Raji (cell line): Measurements from ENCODE around the gene TPRG1L.

ENCODE experiments used
- POLR2A ChIP-seq: IDR thresholded peaks from 2 replicates; pipeline ENCODE4 v1.6.1; 2011; ENCODE audit warnings: low read depth, low read length, control low read depth; ENCODE audit not compliant: insufficient read depth

Gene TPRG1L

GRCh38 chr1:3671371-3672180 is 46.8 kb downstream of the TPRG1L start:
- no peak for TF ChIP-seq POLR2A

GRCh38 chr1:3672231-3672970 is 47.6 kb downstream of the TPRG1L start:
- TF ChIP-seq POLR2A: no peak

GRCh38 chr1:3672971-3673361 is 48.2 kb downstream of the TPRG1L start:
- TF ChIP-seq POLR2A: no peak

GRCh38 chr1:3673381-3674099 is 48.7 kb downstream of the TPRG1L start:
- TF ChIP-seq POLR2A: no peak

GRCh38 chr1:3674100-3675094 is 49.6 kb downstream of the TPRG1L start:
- TF ChIP-seq POLR2A: no peak

- TF ChIP-seq POLR2A: no peak
Measured at GRCh38 chr1:3675436-3675835, 50.6 kb downstream of the TPRG1L start.

GRCh38 chr1:3676581-3677470 is 52.0 kb downstream of the TPRG1L start:
- TF ChIP-seq POLR2A: no peak

GRCh38 chr1:3677484-3677883 is 52.7 kb downstream of the TPRG1L start:
- peak; percentile 45; the same call in 1 of the 2 replicates for TF ChIP-seq POLR2A

- no peak for TF ChIP-seq POLR2A
Measured at GRCh38 chr1:3678361-3679097, 53.7 kb downstream of the TPRG1L start.

GRCh38 chr1:3679098-3679555 is 54.3 kb downstream of the TPRG1L start:
- no peak for TF ChIP-seq POLR2A
